A673 (cell line): Measurements from ENCODE around the gene MSL2. TPM values are rescaled to one million over a fixed set of nuclear protein-coding genes. Genes with fewer than 3 reads are reported as not detected.

Experiments
- BruUV-seq: library from RNA; stranded (reverse); fragments of 400-500 nt; replicated peaks from 2 replicates; lab custom pipeline; 2021; lab: Mats Ljungman, UMichigan
- CTCF ChIA-PET: fragments of 300-600 bp; sonication (Branson Sonifier 250); formaldehyde crosslinking; loops from one replicate; lab custom pipeline; 2022; ENCODE audit warnings: antibody characterized with exemption; lab: Charles Lee
- POLR2A ChIA-PET: fragments of 300-600 bp; sonication (Branson Sonifier 250); formaldehyde crosslinking; loops from one replicate; lab custom pipeline; 2022; ENCODE audit warnings: antibody characterized with exemption; ENCODE audit not compliant: low non-redundant PET; lab: Charles Lee
- DNase-seq: peaks from one replicate; pipeline ENCODE4 v3.0.0-alpha.2; 2015; ENCODE audit warnings: low spot score
- H3K27ac ChIP-seq: fragments of 200-600 bp; sonication (generic); 2 replicates; pipeline ENCODE4 v1.5.1; 2016; ENCODE audit warnings: mixed run types, low read depth, mild to moderate bottlenecking, mixed read lengths, antibody characterized with exemption, low read length; ENCODE audit not compliant: poor library complexity, severe bottlenecking
- H3K27me3 ChIP-seq: fragments of 200-600 bp; sonication (generic); replicated peaks from 2 replicates; pipeline ENCODE4 v1.6.1; 2017; ENCODE audit warnings: mixed run types, low read depth, mild to moderate bottlenecking, mixed read lengths, antibody characterized with exemption, low read length; ENCODE audit not compliant: insufficient read depth, poor library complexity
- H3K36me3 ChIP-seq: fragments of 200-600 bp; sonication (generic); 2 replicates; pipeline ENCODE4 v1.6.1; 2016; ENCODE audit warnings: mixed run types, mild to moderate bottlenecking, mixed read lengths, antibody characterized with exemption, low read length; ENCODE audit not compliant: insufficient read depth, poor library complexity, severe bottlenecking
- H3K4me1 ChIP-seq: fragments of 200-600 bp; sonication (generic); 2 replicates; pipeline ENCODE4 v1.6.1; 2017; ENCODE audit warnings: mixed run types, mild to moderate bottlenecking, mixed read lengths, antibody characterized with exemption, low read length; ENCODE audit not compliant: insufficient read depth, poor library complexity, severe bottlenecking
- H3K4me3 ChIP-seq: fragments of 200-600 bp; sonication (generic); 2 replicates; pipeline ENCODE4 v1.5.1; 2016; ENCODE audit warnings: low read depth, mixed run types, mild to moderate bottlenecking, mixed read lengths, low read length; ENCODE audit not compliant: poor library complexity, severe bottlenecking
- H3K9me3 ChIP-seq: fragments of 200-600 bp; sonication (generic); 2 replicates; pipeline ENCODE4 v1.6.1; 2016; ENCODE audit warnings: mixed run types, low read depth, mild to moderate bottlenecking, mixed read lengths, antibody characterized with exemption, low read length; ENCODE audit not compliant: poor library complexity, severe bottlenecking
- EZH2 ChIP-seq: fragments of 200-600 bp; sonication (generic); IDR thresholded peaks from 2 replicates; pipeline ENCODE4 v1.6.1; 2017; ENCODE audit warnings: borderline replicate concordance, low read depth, mild to moderate bottlenecking, mixed read lengths, antibody characterized with exemption, low read length; ENCODE audit not compliant: poor library complexity, severe bottlenecking
- intact Hi-C: fragments of 100-400 bp; cut with micrococcal nuclease; formaldehyde crosslinking; loops from one replicate; pipeline ENCODE4 v1.10.0; 2022; ENCODE audit not compliant: unreplicated experiment
- total RNA-seq: library from RNA; stranded (reverse); gene quantifications from 2 replicates; pipeline ENCODE4 v1.2.3, GENCODE V29; 2021
- TF ChIP-seq, protein P1 (sequence below): fragments of 300-800, 200-600 bp; sonication (generic); conservative IDR thresholded peaks from 2 replicates; pipeline ENCODE4 v1.5.1; 2017; ENCODE audit warnings: low read depth, mild to moderate bottlenecking, antibody characterized with exemption, low read length, moderate library complexity, mixed read lengths

MSL2 gene
- total RNA-seq, 1 experiment from 2014 or later, result 37.9 TPM

DNA sequence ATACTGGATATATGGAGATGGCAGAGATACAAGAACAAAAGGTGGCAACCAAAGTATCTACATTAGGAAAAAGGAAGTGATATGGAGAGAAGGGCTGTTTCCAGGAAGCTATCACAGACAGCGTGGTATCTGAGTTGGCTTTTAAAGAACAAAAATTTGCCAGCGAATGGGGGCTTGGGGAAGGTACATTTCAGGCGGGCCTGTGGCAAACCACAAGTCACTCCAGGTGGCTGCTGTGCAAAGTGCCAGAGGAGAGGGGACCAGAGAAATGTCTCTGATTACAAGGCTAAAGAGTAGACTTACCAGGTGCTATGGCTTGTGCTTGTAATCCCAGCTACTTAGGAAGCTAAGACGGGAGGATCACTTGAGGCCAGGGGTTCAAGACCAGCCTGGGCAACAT, 91.1 kb downstream of the MSL2 start:
- Histone ChIP-seq H3K27me3 (no peaks in the 10 kb centered on the region), H3K4me1 (no peaks in the 10 kb centered on the region), H3K27ac (no peak overlapping the region), H3K9me3 (no peaks in the 10 kb centered on the region), H3K4me3 (no peak overlapping the region), H3K36me3 (no peaks in the 10 kb centered on the region)
- intact Hi-C loops, result no loop called here
- TF ChIP-seq, protein P1, sequence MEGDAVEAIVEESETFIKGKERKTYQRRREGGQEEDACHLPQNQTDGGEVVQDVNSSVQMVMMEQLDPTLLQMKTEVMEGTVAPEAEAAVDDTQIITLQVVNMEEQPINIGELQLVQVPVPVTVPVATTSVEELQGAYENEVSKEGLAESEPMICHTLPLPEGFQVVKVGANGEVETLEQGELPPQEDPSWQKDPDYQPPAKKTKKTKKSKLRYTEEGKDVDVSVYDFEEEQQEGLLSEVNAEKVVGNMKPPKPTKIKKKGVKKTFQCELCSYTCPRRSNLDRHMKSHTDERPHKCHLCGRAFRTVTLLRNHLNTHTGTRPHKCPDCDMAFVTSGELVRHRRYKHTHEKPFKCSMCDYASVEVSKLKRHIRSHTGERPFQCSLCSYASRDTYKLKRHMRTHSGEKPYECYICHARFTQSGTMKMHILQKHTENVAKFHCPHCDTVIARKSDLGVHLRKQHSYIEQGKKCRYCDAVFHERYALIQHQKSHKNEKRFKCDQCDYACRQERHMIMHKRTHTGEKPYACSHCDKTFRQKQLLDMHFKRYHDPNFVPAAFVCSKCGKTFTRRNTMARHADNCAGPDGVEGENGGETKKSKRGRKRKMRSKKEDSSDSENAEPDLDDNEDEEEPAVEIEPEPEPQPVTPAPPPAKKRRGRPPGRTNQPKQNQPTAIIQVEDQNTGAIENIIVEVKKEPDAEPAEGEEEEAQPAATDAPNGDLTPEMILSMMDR, result no peak
- TF ChIP-seq EZH2, result no peak
- no peak for DNase-seq
- ChIA-PET POLR2A (no interaction called here), CTCF (no interaction called here)
- no TSS peak for BruUV-seq

Other genes with a start within 250 kb of the MSL2 start
- 1.1 and 1.3 TPM in 2 replicates for gene PPP2R3A, start 230.6 kb downstream of the MSL2 start, total RNA-seq
- gene PCCB, start 54.0 kb upstream of the MSL2 start, total RNA-seq, result 82.1 and 94.6 TPM in 2 replicates